ENCODE data around the gene MRPS34.

Gene MRPS34

GRCh38 chr16:1781254-1781653, 8.3 kb upstream of the MRPS34 start:
- no peak for DNase-seq

- no peak for DNase-seq
Measured at GRCh38 chr16:1780677-1781072, 7.7 kb upstream of the MRPS34 start.

- no peak for DNase-seq
Measured at GRCh38 chr16:1779741-1780676, 7.1 kb upstream of the MRPS34 start.

GRCh38 chr16:1779234-1779701, 6.3 kb upstream of the MRPS34 start:
- DNase-seq = no peak

GRCh38 chr16:1778200-1779179, 5.6 kb upstream of the MRPS34 start:
- no peak for DNase-seq

- DNase-seq = no peak
Measured at GRCh38 chr16:1777375-1778199, 4.7 kb upstream of the MRPS34 start.

GRCh38 chr16:1776991-1777374, 4.0 kb upstream of the MRPS34 start:
- DNase-seq = no peak

- no peak for DNase-seq
Measured at GRCh38 chr16:1776672-1776955, 3.7 kb upstream of the MRPS34 start.

- DNase-seq = no peak
Measured at GRCh38 chr16:1775846-1776671, 3.1 kb upstream of the MRPS34 start.

- no peak for DNase-seq
Measured at GRCh38 chr16:1775006-1775845, 2.3 kb upstream of the MRPS34 start.

- DNase-seq = no peak
Measured at GRCh38 chr16:1774448-1774780, 1.5 kb upstream of the MRPS34 start.

- DNase-seq = no peak
Measured at GRCh38 chr16:1773703-1774447, 941 bp upstream of the MRPS34 start.

GRCh38 chr16:1772362-1772907, 499 bp downstream of the MRPS34 start, which contains the start of gene EME2:
Gene EME2, plus strand, starts transcription at chr16:1772810. Its CDS starts 418 bp downstream, at chr16:1773228.
- peak in 1 of 2 donors; percentile 34 for DNase-seq

- DNase-seq = no peak
Measured at GRCh38 chr16:1771864-1772361, 1.0 kb downstream of the MRPS34 start.

- peak; percentile 64 to 76 for DNase-seq
Measured at GRCh38 chr16:1771188-1771863, 1.6 kb downstream of the MRPS34 start, which contains the start of gene NME3. Gene NME3, minus strand, starts transcription at chr16:1771543. Its CDS starts 9 bp downstream, at chr16:1771534.

- DNase-seq = peak; percentile 33 to 59
Measured at GRCh38 chr16:1770328-1771187, 2.4 kb downstream of the MRPS34 start.

GRCh38 chr16:1769402-1770300, 3.3 kb downstream of the MRPS34 start:
- no peak for DNase-seq
